KOPT-K1 (cell line): Measurements from ENCODE around the gene OR5P2.

ENCODE experiments used
- H3K27ac ChIP-seq: fragments of 200-600 bp; sonication (generic); 2 replicates; pipeline ENCODE4 v1.5.1; 2016; ENCODE audit warnings: antibody characterized with exemption, mild to moderate bottlenecking, low read depth, low read length; ENCODE audit not compliant: poor library complexity, severe bottlenecking
- H3K36me3 ChIP-seq: fragments of 200-600 bp; sonication (generic); 2 replicates; pipeline ENCODE4 v1.5.1; 2017; ENCODE audit warnings: antibody characterized with exemption, mild to moderate bottlenecking, low read length, moderate library complexity; ENCODE audit not compliant: insufficient read depth
- H3K9me3 ChIP-seq: fragments of 200-600 bp; sonication (generic); 2 replicates; pipeline ENCODE4 v1.5.1; 2017; ENCODE audit warnings: antibody characterized with exemption, low read length, mild to moderate bottlenecking; ENCODE audit not compliant: insufficient read depth, poor library complexity, severe bottlenecking

Gene OR5P2

GRCh38 chr11:7749456-7749855 is 47.3 kb downstream of the OR5P2 start:
- no peaks in the 10 kb centered on the region for H3K9me3 ChIP-seq
- H3K27ac ChIP-seq: no peak overlapping the region
- H3K36me3 ChIP-seq: no peaks in the 10 kb centered on the region
